RWPE2 (cell line): ENCODE data around the gene TPPP2.

Source experiments
- ATAC-seq: fragments of 200-7000 bp; cut with Tn5 transposase; 3 replicates; pipeline ENCODE4 v1.9.1; 2021; ENCODE audit warnings: low read depth
- DNase-seq: peaks from one replicate; pipeline ENCODE4 v3.0.0-alpha.2; 2020; ENCODE audit warnings: low spot score
- H3K27ac ChIP-seq: fragments of 450-650 bp; 2 replicates; pipeline ENCODE4 v1.5.1; 2017; ENCODE audit warnings: mild to moderate bottlenecking; ENCODE audit not compliant: poor library complexity, severe bottlenecking
- H3K27me3 ChIP-seq: fragments of 250-450 bp; sonication (Bioruptor Pico); 2 replicates; pipeline ENCODE4 v1.5.1; 2021; ENCODE audit warnings: mild to moderate bottlenecking, moderate library complexity; ENCODE audit not compliant: insufficient read depth, poor library complexity, severe bottlenecking
- H3K36me3 ChIP-seq: fragments of 250-450 bp; sonication (Bioruptor Pico); 2 replicates; pipeline ENCODE4 v1.5.1; 2020; ENCODE audit warnings: low read depth, mild to moderate bottlenecking, moderate library complexity
- H3K4me1 ChIP-seq: fragments of 250-450 bp; sonication (Bioruptor Pico); 2 replicates; pipeline ENCODE4 v1.5.1; 2021; ENCODE audit warnings: mild to moderate bottlenecking, moderate library complexity; ENCODE audit not compliant: insufficient read depth, poor library complexity, severe bottlenecking
- H3K4me3 ChIP-seq: fragments of 250-450 bp; sonication (Bioruptor Pico); 2 replicates; pipeline ENCODE4 v1.5.1; 2021; ENCODE audit warnings: mild to moderate bottlenecking, moderate library complexity; ENCODE audit not compliant: severe bottlenecking
- H3K9me3 ChIP-seq: fragments of 250-450 bp; sonication (Bioruptor Pico); 2 replicates; pipeline ENCODE4 v1.5.1; 2021; ENCODE audit warnings: mild to moderate bottlenecking, moderate library complexity; ENCODE audit not compliant: severe bottlenecking
- CTCF ChIP-seq: fragments of 450-650 bp; IDR thresholded peaks from one replicate; pipeline ENCODE4 v1.5.1; 2017; ENCODE audit warnings: mild to moderate bottlenecking, moderate library complexity; ENCODE audit not compliant: poor library complexity, severe bottlenecking

Gene TPPP2

DNA sequence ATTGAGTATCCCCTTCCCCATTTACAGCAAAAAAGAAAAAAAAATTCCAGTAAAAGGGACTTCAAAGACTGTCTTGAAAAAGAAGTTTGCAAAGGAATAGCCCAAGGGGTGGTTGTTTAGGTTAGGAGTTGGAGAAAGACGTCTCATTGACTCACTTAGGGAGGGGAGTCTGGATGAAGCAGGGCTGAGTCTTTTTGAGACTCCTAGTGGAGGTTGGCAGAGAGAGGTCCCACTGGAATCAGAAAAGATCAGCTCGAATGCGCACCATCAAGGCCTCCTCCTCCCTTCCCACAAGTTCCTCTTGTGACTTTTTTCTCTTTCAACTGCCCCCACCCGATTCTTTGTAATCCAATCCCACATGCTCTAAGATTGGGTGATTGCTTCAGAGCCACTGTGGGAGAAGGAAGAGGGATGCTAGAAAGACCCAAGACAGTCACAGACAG lies 42.0 kb downstream of the TPPP2 start:
- TF ChIP-seq CTCF = no peak
- no peak overlapping the region for H3K4me3 ChIP-seq
- peaks cover 14% of the 10 kb centered on the region for H3K36me3 ChIP-seq
- no peak for DNase-seq
- no peaks in the 10 kb centered on the region for H3K9me3 ChIP-seq
- H3K4me1 ChIP-seq = peaks cover 6% of the 10 kb centered on the region
- ATAC-seq = no peak
- H3K27me3 ChIP-seq = peaks cover 12% of the 10 kb centered on the region
- H3K27ac ChIP-seq = peak overlapping the region; percentile 60

DNA sequence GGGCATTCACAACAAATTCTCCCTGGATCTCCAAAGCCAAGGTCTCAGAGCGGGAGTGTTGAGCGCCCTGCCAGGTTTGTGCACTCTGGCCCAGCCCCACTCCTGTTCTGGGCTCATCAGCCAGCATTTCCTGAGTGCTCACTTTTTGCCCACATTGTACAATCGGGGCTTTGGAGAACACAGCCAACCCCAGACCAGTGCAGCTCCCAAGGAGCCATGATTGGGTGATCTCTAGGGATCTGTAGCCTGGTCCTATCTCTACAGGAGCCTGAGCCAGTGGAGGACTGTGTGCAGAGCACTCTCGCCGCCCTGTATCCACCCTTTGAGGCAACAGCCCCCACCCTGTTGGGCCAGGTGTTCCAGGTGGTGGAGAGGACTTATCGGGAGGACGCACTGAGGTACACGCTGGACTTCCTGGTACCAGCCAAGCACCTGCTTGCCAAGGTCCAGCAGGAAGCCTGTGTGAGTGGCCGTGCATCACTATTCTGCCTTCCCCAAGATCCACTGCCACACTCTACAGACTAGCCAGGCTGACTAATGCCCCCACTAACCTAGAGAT lies 42.8 kb downstream of the TPPP2 start:
- H3K4me1 ChIP-seq = peaks cover 6% of the 10 kb centered on the region
- H3K27me3 ChIP-seq = peaks cover 12% of the 10 kb centered on the region
- no peak for DNase-seq
- no peak for TF ChIP-seq CTCF
- no peaks in the 10 kb centered on the region for H3K9me3 ChIP-seq
- no peak overlapping the region for H3K4me3 ChIP-seq
- H3K27ac ChIP-seq = no peak overlapping the region
- ATAC-seq = no peak
- H3K36me3 ChIP-seq = peaks cover 18% of the 10 kb centered on the region

DNA sequence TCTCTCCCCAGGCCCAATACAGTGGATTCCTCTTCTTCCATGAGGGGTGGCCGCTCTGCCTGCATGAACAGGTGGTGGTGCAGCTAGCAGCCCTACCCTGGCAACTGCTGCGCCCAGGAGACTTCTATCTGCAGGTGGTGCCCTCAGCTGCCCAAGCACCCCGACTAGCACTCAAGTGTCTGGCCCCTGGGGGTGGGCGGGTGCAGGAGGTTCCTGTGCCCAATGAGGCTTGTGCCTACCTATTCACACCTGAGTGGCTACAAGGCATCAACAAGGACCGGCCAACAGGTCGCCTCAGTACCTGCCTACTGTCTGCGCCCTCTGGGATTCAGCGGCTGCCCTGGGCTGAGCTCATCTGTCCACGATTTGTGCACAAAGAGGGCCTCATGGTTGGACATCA lies 43.9 kb downstream of the TPPP2 start:
- DNase-seq (no peak), ATAC-seq (no peak)
- TF ChIP-seq CTCF = no peak
- H3K9me3 ChIP-seq = no peaks in the 10 kb centered on the region
- peaks cover 6% of the 10 kb centered on the region for H3K4me1 ChIP-seq
- no peak overlapping the region for H3K4me3 ChIP-seq
- peaks cover 9% of the 10 kb centered on the region for H3K27me3 ChIP-seq
- peaks cover 18% of the 10 kb centered on the region for H3K36me3 ChIP-seq
- no peak overlapping the region for H3K27ac ChIP-seq

- no peak for ATAC-seq
- peaks cover 2% of the 10 kb centered on the region for H3K4me1 ChIP-seq
- H3K27me3 ChIP-seq = peaks cover 2% of the 10 kb centered on the region
- no peaks in the 10 kb centered on the region for H3K9me3 ChIP-seq
- no peak overlapping the region for H3K27ac ChIP-seq
- DNase-seq = no peak
- H3K4me3 ChIP-seq = no peak overlapping the region
- peaks cover 18% of the 10 kb centered on the region for H3K36me3 ChIP-seq
- TF ChIP-seq CTCF = no peak
Observed at GRCh38 chr14:21074398-21075272, 44.6 kb downstream of the TPPP2 start.
